Heart left ventricle (tissue), 13 donors: ENCODE results near the gene GTF2IRD1.

ENCODE experiments used
- POLR2A ChIP-seq, 2 donors: fragments of 450-650 bp; IDR thresholded peaks; one replicate each; pipeline ENCODE4 v1.6.1; 2017; ENCODE audit warnings: antibody characterized with exemption in 2 of 2, mild to moderate bottlenecking in 2 of 2, moderate library complexity in 2 of 2
- TF ChIP-seq, protein P1 (sequence below), 12 donors: fragments of 200-600 bp; sonication (generic) in 4 of 12; IDR thresholded peaks; one replicate each; pipeline versions ENCODE4 v1.5.0 to v1.8.0; 2018 to 2022; ENCODE audit warnings: antibody characterized with exemption in 12 of 12, mild to moderate bottlenecking in 5 of 12
- donor health status: ischemic (EF 13 %, LVEDD 7.1; RV severe dilation, severe dysfunction).
- donor health status: DM: no; HTN: yes; CAD: no.
- donor health status: DM: no; HTN: no; CAD: no.
- donor health status: ischemic (EF 25% LVEDD 6.9; RV normal size, moderate dysfunction).
- donor health status: ischemic (EF 25% LVEDD 5.7; RV mildly dilated, moderate dysfunction).
- donor health status: ischemic (EF 35%, LVEDD 5.7; RV mildly dilated, moderate dysfunction).
- donor health status: nonischemic (EF 11% LVEDD 7.7; RV severe dilation, severe dysfunction).
- donor health status: DM: yes; HTN: yes; CAD: no.
- donor health status: PGD.
- donor health status: ischemic (EF 29% LVEDD 5.4; RV normal size, mild dysfunction).
- donor health status: nonischemic (EF 23%, LVEDD 6.1; RV moderate dilation, normal function).

GRCh38 chr7:74478671-74479065, 25.0 kb downstream of the GTF2IRD1 start:
- TF ChIP-seq, protein P1, sequence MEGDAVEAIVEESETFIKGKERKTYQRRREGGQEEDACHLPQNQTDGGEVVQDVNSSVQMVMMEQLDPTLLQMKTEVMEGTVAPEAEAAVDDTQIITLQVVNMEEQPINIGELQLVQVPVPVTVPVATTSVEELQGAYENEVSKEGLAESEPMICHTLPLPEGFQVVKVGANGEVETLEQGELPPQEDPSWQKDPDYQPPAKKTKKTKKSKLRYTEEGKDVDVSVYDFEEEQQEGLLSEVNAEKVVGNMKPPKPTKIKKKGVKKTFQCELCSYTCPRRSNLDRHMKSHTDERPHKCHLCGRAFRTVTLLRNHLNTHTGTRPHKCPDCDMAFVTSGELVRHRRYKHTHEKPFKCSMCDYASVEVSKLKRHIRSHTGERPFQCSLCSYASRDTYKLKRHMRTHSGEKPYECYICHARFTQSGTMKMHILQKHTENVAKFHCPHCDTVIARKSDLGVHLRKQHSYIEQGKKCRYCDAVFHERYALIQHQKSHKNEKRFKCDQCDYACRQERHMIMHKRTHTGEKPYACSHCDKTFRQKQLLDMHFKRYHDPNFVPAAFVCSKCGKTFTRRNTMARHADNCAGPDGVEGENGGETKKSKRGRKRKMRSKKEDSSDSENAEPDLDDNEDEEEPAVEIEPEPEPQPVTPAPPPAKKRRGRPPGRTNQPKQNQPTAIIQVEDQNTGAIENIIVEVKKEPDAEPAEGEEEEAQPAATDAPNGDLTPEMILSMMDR (IDR thresholded peaks at IDR 0.05): no peak
- no peak for TF ChIP-seq POLR2A (IDR thresholded peaks at IDR 0.05)
